Karpas-422 (cell line): ENCODE data around the gene ATP6V0A1. TPM values are rescaled to one million over a fixed set of nuclear protein-coding genes. Genes with fewer than 3 reads are reported as not detected.

Experiments used
- DNase-seq: peaks from one replicate; pipeline ENCODE4 v3.0.0-alpha.2; 2015
- H2AFZ ChIP-seq: fragments of 200-600 bp; sonication (generic); 2 replicates; pipeline ENCODE4 v1.6.1; 2014; ENCODE audit warnings: antibody characterized with exemption, low read length, mixed read lengths
- H3K27ac ChIP-seq: fragments of 200-600 bp; sonication (generic); 2 replicates; pipeline ENCODE4 v1.5.1; 2014; ENCODE audit warnings: mild to moderate bottlenecking, low read length, moderate library complexity
- H3K27me3 ChIP-seq: fragments of 200-600 bp; sonication (generic); 2 replicates; pipeline ENCODE4 v1.6.1; 2014; ENCODE audit warnings: low read length, mixed read lengths
- H3K36me3 ChIP-seq: fragments of 200-600 bp; sonication (generic); 2 replicates; pipeline ENCODE4 v1.6.1; 2014; ENCODE audit warnings: low read length, mixed read lengths; ENCODE audit not compliant: insufficient read depth
- H3K4me1 ChIP-seq: fragments of 200-600 bp; sonication (generic); 2 replicates; pipeline ENCODE4 v1.6.1; 2014; ENCODE audit warnings: mild to moderate bottlenecking, low read length, mixed read lengths
- H3K4me2 ChIP-seq: fragments of 200-600 bp; sonication (generic); 2 replicates; pipeline ENCODE4 v1.6.1; 2014; ENCODE audit warnings: low read length, low read depth, mild to moderate bottlenecking; ENCODE audit not compliant: poor library complexity, severe bottlenecking
- H3K4me3 ChIP-seq: fragments of 200-600 bp; sonication (generic); 2 replicates; pipeline ENCODE4 v1.5.1; 2014; ENCODE audit warnings: mild to moderate bottlenecking, antibody characterized with exemption, low read length, mixed read lengths
- H3K79me2 ChIP-seq: fragments of 200-600 bp; sonication (generic); 2 replicates; pipeline ENCODE4 v1.6.1; 2014; ENCODE audit warnings: mild to moderate bottlenecking, low read length, mixed read lengths
- H3K9ac ChIP-seq: fragments of 200-600 bp; sonication (generic); 2 replicates; pipeline ENCODE4 v1.6.0; 2014; ENCODE audit warnings: low read length
- H3K9me2 ChIP-seq: fragments of 200-600 bp; sonication (generic), shearing (Covaris generic); replicated peaks from 2 replicates; pipeline ENCODE4 v1.6.0; 2014; ENCODE audit warnings: mild to moderate bottlenecking, low read length, moderate library complexity; ENCODE audit not compliant: insufficient read depth
- H3K9me3 ChIP-seq: fragments of 300-700, 200-600 bp; sonication (generic); 2 replicates; pipeline ENCODE4 v1.6.1; 2014; ENCODE audit warnings: low read length, mixed read lengths
- H4K20me1 ChIP-seq: fragments of 200-600 bp; sonication (generic); 2 replicates; pipeline ENCODE4 v1.6.1; 2014; ENCODE audit warnings: mild to moderate bottlenecking, antibody characterized with exemption, low read length, low read depth; ENCODE audit not compliant: insufficient read depth
- total RNA-seq: library from RNA; depleted of rRNA; stranded (reverse); fragments of >200 nt; shearing (Covaris generic); gene quantifications from 2 replicates; pipeline ENCODE4 v1.2.3, GENCODE V29; 2014; ENCODE audit warnings: low replicate concordance

ATP6V0A1 gene
- total RNA-seq, 1 experiment from 2014 or later: 59.9 TPM

DNA sequence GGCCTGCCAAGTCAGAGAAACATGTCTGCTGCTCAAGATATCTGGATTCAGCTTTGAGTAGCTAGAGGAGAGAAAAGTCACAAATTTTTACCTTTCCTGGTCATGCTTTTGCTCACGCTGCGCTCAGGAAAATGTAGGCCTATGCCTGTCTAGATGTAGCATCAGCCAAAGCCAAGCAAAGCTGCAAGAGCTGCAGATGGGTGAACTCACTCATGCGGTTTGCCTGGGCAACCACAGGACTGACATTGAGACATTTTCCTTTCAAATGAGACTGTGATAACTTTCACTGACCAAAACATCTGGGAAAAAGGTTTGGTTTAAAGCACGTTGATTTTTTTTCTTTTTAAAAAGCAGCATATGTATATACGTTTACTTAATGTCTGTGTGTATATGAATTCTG lies 43.4 kb downstream of the ATP6V0A1 start:
- Histone ChIP-seq H3K4me2 (no peak overlapping the region), H3K4me1 (no peaks in the 10 kb centered on the region), H3K36me3 (peaks cover 11% of the 10 kb centered on the region; the same call in 1 of the 2 replicates), H3K27ac (no peak overlapping the region), H3K27me3 (no peaks in the 10 kb centered on the region), H3K4me3 (no peak overlapping the region), H3K9me2 (no peaks in the 10 kb centered on the region), H2AFZ (no peak overlapping the region), H3K79me2 (no peaks in the 10 kb centered on the region), H3K9me3 (no peaks in the 10 kb centered on the region), H3K9ac (no peak overlapping the region), H4K20me1 (no peaks in the 10 kb centered on the region)
- no peak for DNase-seq

DNA sequence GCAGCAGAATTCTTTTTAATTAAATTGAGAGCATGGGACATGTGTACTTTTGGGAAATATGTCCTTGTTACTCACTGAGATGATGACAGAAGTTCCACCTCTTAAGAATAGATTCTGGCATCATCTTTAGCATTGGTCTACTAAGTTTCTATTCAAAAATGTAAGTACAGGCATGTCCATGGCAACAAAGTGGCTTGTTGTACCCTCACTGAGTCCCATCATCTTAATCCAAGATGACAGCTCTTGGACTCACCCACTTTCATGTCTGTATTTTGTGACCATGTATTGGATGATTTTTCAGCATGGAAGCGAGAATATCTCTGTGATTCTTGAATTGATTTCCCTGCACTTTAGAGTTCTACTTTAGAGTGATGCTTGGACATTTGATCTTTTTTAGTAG lies 44.2 kb downstream of the ATP6V0A1 start:
- Histone ChIP-seq H3K4me2 (no peak overlapping the region), H3K4me3 (no peak overlapping the region)

DNA sequence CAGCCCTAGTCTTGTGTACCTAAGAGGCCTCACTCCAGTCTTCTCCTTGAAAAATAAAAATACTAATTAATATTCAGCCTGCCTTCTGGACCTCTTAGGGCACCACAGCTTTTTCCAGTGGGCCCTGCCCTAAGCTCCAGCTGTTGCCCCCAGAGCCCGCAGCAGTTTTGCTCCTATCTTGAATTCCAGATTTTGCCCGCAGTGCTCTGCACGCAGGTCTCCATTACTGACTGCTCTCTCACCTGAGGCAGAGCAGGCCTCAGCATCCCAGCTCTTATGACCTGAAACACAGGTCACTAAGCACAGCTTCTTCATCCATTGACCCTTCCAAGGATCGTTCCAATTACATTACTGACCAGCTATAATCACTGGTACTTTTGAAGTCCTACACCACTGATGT lies 49.0 kb downstream of the ATP6V0A1 start:
- no peak for DNase-seq
- H3K4me3 ChIP-seq: no peak overlapping the region
- no peak overlapping the region for H3K4me2 ChIP-seq
- no peaks in the 10 kb centered on the region for H3K9me3 ChIP-seq
- H2AFZ ChIP-seq: no peak overlapping the region
- H3K9me2 ChIP-seq: no peaks in the 10 kb centered on the region
- H3K36me3 ChIP-seq: peaks cover 4% of the 10 kb centered on the region; the same call in 1 of the 2 replicates
- no peaks in the 10 kb centered on the region for H3K79me2 ChIP-seq
- no peak overlapping the region for H3K27ac ChIP-seq
- H3K4me1 ChIP-seq: no peaks in the 10 kb centered on the region
- no peak overlapping the region for H3K9ac ChIP-seq
- no peaks in the 10 kb centered on the region for H3K27me3 ChIP-seq
- H4K20me1 ChIP-seq: no peaks in the 10 kb centered on the region

More for the DNA sequence above, 44.2 kb downstream of the ATP6V0A1 start:
- Histone ChIP-seq H3K36me3 (peaks cover 11% of the 10 kb centered on the region; the same call in 1 of the 2 replicates), H3K9me2 (no peaks in the 10 kb centered on the region), H4K20me1 (no peaks in the 10 kb centered on the region), H3K9me3 (no peaks in the 10 kb centered on the region), H3K27me3 (no peaks in the 10 kb centered on the region), H2AFZ (no peak overlapping the region), H3K9ac (no peak overlapping the region), H3K79me2 (no peaks in the 10 kb centered on the region), H3K27ac (no peak overlapping the region), H3K4me1 (no peaks in the 10 kb centered on the region)
- no peak for DNase-seq

DNA sequence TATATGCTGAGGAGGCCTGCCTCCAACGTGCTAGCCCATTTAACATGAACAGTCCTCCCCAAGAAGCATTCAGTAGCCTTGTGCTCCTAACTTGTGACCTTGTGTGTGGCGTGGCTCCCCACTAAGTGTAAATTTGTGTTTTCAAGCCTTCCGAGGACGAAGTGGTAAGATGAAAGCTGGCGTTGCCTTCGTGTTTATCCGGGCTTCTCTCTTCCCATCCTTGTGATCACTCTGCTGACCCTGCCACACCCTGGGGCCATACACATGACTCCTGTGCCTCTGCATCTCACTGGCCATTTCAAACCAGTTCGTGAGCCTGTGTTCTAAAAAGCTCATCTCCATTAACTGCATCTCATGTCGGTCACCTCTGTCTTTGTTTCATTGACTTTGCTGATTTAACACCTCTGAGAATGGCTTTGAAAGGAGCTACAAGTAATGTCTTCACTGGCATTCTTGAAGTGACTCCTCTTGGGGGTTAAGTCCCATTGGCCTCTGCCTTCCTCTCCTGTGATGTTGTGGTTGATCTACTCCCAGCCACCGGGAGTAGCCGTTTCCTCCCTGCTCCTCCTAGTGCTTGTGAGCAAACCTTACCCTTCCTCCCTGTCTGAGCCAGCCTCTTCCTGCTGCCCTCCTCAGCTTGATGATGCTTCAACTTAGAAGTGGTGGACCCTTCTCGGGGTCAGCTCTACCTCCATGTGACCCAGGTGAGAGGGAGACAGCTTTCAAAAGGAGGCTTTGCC lies 49.9 kb downstream of the ATP6V0A1 start:
- Histone ChIP-seq H2AFZ (no peak overlapping the region), H3K36me3 (no peaks in the 10 kb centered on the region), H3K9me3 (no peaks in the 10 kb centered on the region), H3K4me3 (no peak overlapping the region), H3K4me2 (no peak overlapping the region), H3K9ac (no peak overlapping the region), H3K4me1 (no peaks in the 10 kb centered on the region), H4K20me1 (no peaks in the 10 kb centered on the region), H3K9me2 (no peaks in the 10 kb centered on the region), H3K27ac (no peak overlapping the region), H3K27me3 (no peaks in the 10 kb centered on the region), H3K79me2 (no peaks in the 10 kb centered on the region)
- no peak for DNase-seq

DNA sequence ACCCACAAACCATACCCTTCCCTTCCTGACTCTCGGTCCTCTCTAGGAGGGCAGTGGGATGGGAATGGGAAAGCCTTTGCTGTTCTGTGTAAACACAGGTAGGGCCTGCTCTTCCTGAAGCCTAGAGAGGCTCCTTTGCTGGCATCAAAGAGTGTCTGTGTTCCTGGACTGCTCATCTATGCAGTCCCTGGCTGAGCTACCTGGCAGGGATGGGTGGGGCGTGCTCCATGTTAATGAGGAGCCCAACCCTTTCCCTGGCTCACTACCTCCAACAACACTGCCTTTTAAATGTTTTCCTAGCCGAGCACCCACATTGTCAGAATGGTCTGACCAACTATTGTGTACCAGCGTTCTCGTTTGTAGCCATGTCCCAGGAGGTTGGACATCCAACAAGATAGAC lies 50.7 kb downstream of the ATP6V0A1 start:
- Histone ChIP-seq H3K4me2 (no peak overlapping the region), H3K9ac (no peak overlapping the region), H3K4me1 (no peaks in the 10 kb centered on the region), H3K36me3 (no peaks in the 10 kb centered on the region), H3K9me2 (no peaks in the 10 kb centered on the region), H3K4me3 (no peak overlapping the region), H3K27ac (no peak overlapping the region), H4K20me1 (no peaks in the 10 kb centered on the region), H3K9me3 (no peaks in the 10 kb centered on the region), H3K79me2 (no peaks in the 10 kb centered on the region), H3K27me3 (no peaks in the 10 kb centered on the region), H2AFZ (no peak overlapping the region)
- DNase-seq: no peak

DNA sequence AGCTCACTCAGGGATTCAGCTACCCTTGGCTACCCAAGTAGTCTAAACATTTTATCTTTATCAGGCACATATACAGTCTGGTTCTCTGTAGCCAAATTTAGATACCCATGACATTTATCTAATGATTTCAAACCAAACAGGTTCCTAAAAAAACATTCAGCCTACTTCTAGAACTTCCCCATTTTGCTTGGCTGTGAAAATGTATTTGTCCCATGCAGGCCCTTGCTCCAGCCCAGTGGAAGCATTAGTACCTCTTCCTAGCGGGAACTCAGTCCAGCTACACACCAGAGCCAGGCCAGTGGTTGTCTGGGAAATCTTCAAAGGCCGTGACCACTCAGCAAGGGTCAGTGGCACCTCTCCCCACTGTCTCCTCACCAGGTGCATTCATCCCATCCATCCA lies 51.2 kb downstream of the ATP6V0A1 start:
- Histone ChIP-seq H3K79me2 (no peaks in the 10 kb centered on the region), H3K36me3 (no peaks in the 10 kb centered on the region), H3K9me2 (no peaks in the 10 kb centered on the region), H3K4me1 (no peaks in the 10 kb centered on the region), H3K9ac (no peak overlapping the region), H3K27ac (no peak overlapping the region), H3K9me3 (no peaks in the 10 kb centered on the region), H2AFZ (no peak overlapping the region), H3K27me3 (no peaks in the 10 kb centered on the region), H3K4me3 (no peak overlapping the region), H4K20me1 (no peaks in the 10 kb centered on the region), H3K4me2 (no peak overlapping the region)
- no peak for DNase-seq

DNA sequence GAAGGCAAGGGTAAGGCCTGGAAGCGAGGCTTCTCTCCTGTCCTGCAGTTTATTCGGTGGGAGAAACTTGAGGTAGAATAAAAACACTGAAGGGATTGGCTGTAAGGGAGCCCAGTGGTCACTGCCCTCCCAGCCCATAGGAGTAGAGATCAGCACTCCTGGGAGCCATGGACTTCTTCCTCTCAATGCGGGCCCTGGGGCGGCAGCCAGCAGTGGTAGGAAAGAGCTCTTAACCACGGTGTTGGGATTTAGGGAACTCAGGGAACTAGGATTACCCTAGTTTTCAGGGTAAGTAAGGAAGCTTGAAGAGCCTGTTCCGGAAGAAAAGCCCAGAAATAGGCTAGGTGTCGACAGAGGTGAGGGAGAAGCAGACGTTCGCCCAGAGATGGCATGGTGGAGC lies 53.6 kb downstream of the ATP6V0A1 start:
- H3K36me3 ChIP-seq: no peaks in the 10 kb centered on the region
- H3K4me2 ChIP-seq: no peak overlapping the region
- DNase-seq: no peak

DNA sequence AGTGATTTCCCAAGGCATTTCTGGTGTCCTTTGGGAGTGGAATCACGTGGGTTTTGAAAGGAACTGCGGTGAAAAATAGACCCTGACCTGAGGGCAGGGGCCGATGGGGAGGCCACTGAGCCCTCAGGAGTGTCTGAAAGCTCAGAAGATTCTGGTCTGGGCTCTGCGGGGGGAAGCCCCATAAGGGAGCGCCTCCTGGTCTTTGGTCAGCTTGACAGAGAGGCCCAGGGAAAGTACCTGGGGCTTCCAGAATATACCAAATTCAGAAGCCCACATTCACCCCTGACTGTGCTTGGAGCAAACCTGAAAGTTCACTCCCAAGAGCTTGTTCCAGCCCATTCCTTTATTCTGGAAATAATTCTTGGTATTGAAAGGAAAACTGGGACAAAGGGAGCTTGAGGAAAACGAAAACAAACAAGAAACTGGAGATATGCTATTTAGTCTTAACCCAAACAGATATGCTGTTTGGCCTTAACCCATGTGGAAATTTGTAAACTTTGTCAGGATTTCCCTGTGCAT lies 54.1 kb downstream of the ATP6V0A1 start:
- H3K9me3 ChIP-seq: no peaks in the 10 kb centered on the region
- H4K20me1 ChIP-seq: no peaks in the 10 kb centered on the region
- H3K4me3 ChIP-seq: no peak overlapping the region
- H3K79me2 ChIP-seq: no peaks in the 10 kb centered on the region
- no peaks in the 10 kb centered on the region for H3K27me3 ChIP-seq
- H3K9ac ChIP-seq: no peak overlapping the region
- no peak overlapping the region for H3K27ac ChIP-seq
- H3K4me2 ChIP-seq: no peak overlapping the region
- no peaks in the 10 kb centered on the region for H3K4me1 ChIP-seq
- H3K36me3 ChIP-seq: no peaks in the 10 kb centered on the region
- H2AFZ ChIP-seq: no peak overlapping the region
- DNase-seq: no peak
- no peaks in the 10 kb centered on the region for H3K9me2 ChIP-seq

More for the DNA sequence above, 53.6 kb downstream of the ATP6V0A1 start:
- no peaks in the 10 kb centered on the region for H3K9me2 ChIP-seq
- no peaks in the 10 kb centered on the region for H4K20me1 ChIP-seq
- H3K79me2 ChIP-seq: no peaks in the 10 kb centered on the region
- no peaks in the 10 kb centered on the region for H3K4me1 ChIP-seq
- H2AFZ ChIP-seq: no peak overlapping the region
- no peaks in the 10 kb centered on the region for H3K9me3 ChIP-seq
- H3K4me3 ChIP-seq: no peak overlapping the region
- H3K27ac ChIP-seq: no peak overlapping the region
- no peaks in the 10 kb centered on the region for H3K27me3 ChIP-seq
- no peak overlapping the region for H3K9ac ChIP-seq
